Brain microvascular endothelial cell (primary cell): Measurements from ENCODE around the gene NTM.

Experiments
- DNase-seq: peaks from one replicate; pipeline ENCODE4 v3.0.0-alpha.2; 2020
- H3K27ac ChIP-seq: fragments of 250-450 bp; sonication (Bioruptor Pico); 2 replicates; pipeline ENCODE4 v1.5.1; 2020; ENCODE audit warnings: mild to moderate bottlenecking, moderate library complexity
- H3K27me3 ChIP-seq: fragments of 250-450 bp; sonication (Bioruptor Pico); replicated peaks from 2 replicates; pipeline ENCODE4 v1.5.1; 2020; ENCODE audit warnings: mild to moderate bottlenecking
- H3K36me3 ChIP-seq: fragments of 250-450 bp; sonication (Bioruptor Pico); replicated peaks from 2 replicates; pipeline ENCODE4 v1.5.1; 2020; ENCODE audit warnings: mild to moderate bottlenecking
- H3K4me3 ChIP-seq: 2 replicates; pipeline ENCODE4 v1.5.1; 2011; ENCODE audit warnings: low read depth, mild to moderate bottlenecking, control low read depth, low read length, moderate library complexity
- in situ Hi-C: cut with HindIII; loops from 2 replicates; pipeline ENCODE4 v1.10.0; 2017; ENCODE audit warnings: low sequenced_read_pairs, low pct_ligation_motif_present
- TF ChIP-seq, protein P1 (sequence below): IDR thresholded peaks from 2 replicates; pipeline ENCODE4 v1.5.1; 2011; ENCODE audit warnings: low read depth, mild to moderate bottlenecking, moderate library complexity, low read length, control low read depth, inconsistent platforms; ENCODE audit errors: missing control alignments

NTM gene

DNA sequence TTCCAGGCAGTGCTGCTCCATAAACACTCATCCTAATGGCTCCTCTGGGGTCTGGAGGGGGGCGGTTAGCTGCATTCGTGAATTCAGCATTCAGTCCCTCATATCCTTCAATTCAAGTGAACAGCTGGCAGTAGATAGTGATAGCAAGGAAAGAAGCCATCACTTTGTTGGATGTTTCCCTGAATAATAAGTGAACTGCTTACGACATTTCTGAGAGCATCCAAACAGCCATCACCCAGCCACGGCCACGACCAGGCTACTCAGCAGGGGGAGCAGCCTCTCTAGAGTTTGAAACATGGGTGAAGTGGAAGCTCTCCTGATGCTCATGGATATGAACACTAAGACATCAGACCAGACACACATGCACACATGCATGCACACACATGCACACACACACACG, 163.6 kb downstream of the NTM start:
- TF ChIP-seq, protein P1, sequence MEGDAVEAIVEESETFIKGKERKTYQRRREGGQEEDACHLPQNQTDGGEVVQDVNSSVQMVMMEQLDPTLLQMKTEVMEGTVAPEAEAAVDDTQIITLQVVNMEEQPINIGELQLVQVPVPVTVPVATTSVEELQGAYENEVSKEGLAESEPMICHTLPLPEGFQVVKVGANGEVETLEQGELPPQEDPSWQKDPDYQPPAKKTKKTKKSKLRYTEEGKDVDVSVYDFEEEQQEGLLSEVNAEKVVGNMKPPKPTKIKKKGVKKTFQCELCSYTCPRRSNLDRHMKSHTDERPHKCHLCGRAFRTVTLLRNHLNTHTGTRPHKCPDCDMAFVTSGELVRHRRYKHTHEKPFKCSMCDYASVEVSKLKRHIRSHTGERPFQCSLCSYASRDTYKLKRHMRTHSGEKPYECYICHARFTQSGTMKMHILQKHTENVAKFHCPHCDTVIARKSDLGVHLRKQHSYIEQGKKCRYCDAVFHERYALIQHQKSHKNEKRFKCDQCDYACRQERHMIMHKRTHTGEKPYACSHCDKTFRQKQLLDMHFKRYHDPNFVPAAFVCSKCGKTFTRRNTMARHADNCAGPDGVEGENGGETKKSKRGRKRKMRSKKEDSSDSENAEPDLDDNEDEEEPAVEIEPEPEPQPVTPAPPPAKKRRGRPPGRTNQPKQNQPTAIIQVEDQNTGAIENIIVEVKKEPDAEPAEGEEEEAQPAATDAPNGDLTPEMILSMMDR: no peak
- no peak for DNase-seq
- no peak overlapping the region for H3K27ac ChIP-seq
- H3K4me3 ChIP-seq: no peak overlapping the region
- in situ Hi-C loops: no loop called here
- H3K36me3 ChIP-seq: no peaks in the 10 kb centered on the region
- H3K27me3 ChIP-seq: no peaks in the 10 kb centered on the region

DNA sequence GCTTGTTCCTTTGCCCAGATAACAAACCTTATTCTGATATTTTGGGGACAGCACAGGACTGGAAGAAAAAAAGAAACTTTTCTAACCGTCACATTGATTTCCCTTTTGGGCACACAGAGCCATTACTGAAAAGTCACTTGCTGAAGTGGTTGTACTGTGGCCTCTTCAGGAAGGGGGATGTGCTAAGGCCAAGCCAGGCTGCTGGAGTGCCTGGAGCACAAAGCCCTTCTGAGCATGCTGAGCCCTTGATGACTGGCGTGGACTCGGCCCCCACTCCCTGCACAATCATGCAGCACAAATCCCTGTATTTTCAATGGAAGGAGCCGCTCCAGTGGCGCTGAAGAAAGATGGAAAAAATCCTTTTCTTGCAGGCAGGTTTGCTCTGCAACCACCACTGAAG, 164.2 kb downstream of the NTM start:
- H3K36me3 ChIP-seq: no peaks in the 10 kb centered on the region
- TF ChIP-seq, protein P1: no peak
- H3K4me3 ChIP-seq: no peak overlapping the region
- H3K27me3 ChIP-seq: no peaks in the 10 kb centered on the region
- in situ Hi-C loops: no loop called here
- no peak overlapping the region for H3K27ac ChIP-seq
- DNase-seq: no peak

DNA sequence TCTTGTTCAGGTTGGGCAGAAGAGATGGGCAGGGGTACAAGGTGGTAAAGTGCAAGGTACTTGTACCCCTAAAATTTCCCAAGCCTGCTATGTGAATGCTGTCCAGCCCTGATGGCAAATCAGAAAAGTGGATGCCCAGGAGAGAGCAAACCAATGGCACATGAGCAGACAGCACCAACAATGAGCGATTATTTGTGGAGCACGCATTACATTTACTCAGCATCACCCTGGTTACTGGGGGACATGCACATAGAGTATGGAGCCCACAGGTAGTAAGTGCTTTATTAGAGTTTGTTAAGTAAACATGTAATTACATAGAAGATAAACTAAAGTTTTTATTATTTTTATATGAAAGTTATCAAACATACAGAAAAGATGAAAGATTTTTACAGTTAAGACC, 165.7 kb downstream of the NTM start:
- no peaks in the 10 kb centered on the region for H3K27me3 ChIP-seq
- no peak for DNase-seq
- no peaks in the 10 kb centered on the region for H3K36me3 ChIP-seq
- in situ Hi-C loops: no loop called here
- TF ChIP-seq, protein P1: no peak
- no peak overlapping the region for H3K27ac ChIP-seq
- H3K4me3 ChIP-seq: no peak overlapping the region

DNA sequence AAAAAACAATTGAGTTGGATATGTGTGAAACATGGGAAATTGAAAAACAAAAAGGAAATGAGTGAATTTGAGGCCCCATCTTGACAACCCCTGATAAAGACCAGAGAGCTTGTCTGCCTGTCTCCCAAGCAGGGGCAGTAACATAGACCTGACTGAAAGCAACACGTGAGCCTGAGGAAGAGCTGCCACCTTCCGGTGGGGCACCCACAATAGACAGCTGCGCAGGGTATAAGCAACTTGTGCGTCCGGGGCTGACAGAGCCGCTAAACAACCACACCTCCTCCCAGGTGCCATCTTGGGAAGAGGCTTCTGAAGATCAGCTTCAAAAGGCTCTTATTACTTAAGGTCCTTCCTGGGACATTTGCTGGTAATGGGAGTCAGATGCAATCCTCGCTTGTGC, 166.8 kb downstream of the NTM start:
- Histone ChIP-seq H3K27ac (no peak overlapping the region), H3K4me3 (no peak overlapping the region), H3K36me3 (no peaks in the 10 kb centered on the region), H3K27me3 (no peaks in the 10 kb centered on the region)
- DNase-seq: no peak
- in situ Hi-C loops: no loop called here
- TF ChIP-seq, protein P1: no peak

DNA sequence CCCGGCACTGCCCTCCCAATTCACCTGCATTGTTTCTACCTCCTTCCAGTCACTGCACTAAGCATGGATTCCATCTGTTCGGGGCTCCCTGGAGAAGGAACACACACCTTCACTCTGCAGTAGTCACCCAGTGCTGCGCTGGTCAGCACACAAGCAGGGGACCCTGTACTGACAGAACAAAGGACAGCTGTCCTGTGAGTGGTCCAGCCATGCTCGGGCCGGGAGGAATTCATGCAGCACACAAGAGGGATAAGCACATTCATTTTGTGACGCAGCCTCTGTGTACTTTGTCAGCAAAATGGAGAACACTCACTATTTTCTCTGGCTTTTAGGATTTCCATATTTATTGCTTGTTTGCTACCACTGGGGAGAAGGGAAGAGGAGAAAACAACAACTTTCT, 167.3 kb downstream of the NTM start:
- TF ChIP-seq, protein P1: no peak
- Histone ChIP-seq H3K27ac (no peak overlapping the region), H3K36me3 (no peaks in the 10 kb centered on the region), H3K4me3 (no peak overlapping the region), H3K27me3 (no peaks in the 10 kb centered on the region)
- DNase-seq: no peak
- in situ Hi-C loops: no loop called here

DNA sequence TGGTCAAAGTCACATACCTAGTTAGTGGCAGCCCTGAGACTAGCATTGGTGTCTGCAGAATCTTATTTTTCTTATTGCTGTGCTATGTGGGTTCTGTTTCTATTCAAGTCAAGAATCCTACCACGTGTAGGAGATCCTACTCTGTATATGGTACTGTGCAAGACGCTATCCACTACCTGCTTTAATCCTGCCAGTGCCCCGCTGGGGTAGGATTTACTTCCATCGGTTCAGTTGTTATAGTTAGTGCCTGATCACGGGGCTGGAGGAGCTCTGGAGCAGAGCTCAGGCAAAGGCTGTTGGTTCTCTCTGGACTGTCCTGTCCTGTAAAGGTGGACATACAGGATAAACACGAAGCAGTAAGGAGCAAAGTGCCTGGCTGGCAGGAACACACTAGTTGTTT, 167.9 kb downstream of the NTM start:
- in situ Hi-C loops: no loop called here
- TF ChIP-seq, protein P1: no peak
- H3K36me3 ChIP-seq: no peaks in the 10 kb centered on the region
- H3K4me3 ChIP-seq: no peak overlapping the region
- no peak for DNase-seq
- H3K27me3 ChIP-seq: no peaks in the 10 kb centered on the region
- no peak overlapping the region for H3K27ac ChIP-seq
